T-helper 1 cell treated with Interleukin-12 subunit alpha and Interleukin-12 subunit beta and Interleukin-4 antibody, amounts not matched to agents 30 μg/mL and 1 μg/mL, for 36 hours (primary cell): Measurements from ENCODE around the gene PLPP7.
"Not testable (repeated sequence)": the region's sequence is repeated elsewhere in the genome, so short reads cannot be mapped to it uniquely, and the experiment has no call there.

ENCODE experiments used
- H3K27ac Mint-ChIP-seq: one replicate; pipeline ENCODE4 v1.8.0; 2021; ENCODE audit warnings: mild to moderate bottlenecking, mixed read lengths
- H3K27me3 Mint-ChIP-seq: one replicate; pipeline ENCODE4 v1.8.0; 2021; ENCODE audit warnings: low read depth, mixed read lengths
- H3K36me3 Mint-ChIP-seq: one replicate; pipeline ENCODE4 v1.8.0; 2021; ENCODE audit warnings: low read depth, mixed read lengths
- H3K4me1 Mint-ChIP-seq: one replicate; pipeline ENCODE4 v1.8.0; 2021; ENCODE audit warnings: low read depth, mixed read lengths
- H3K4me3 Mint-ChIP-seq: one replicate; pipeline ENCODE4 v1.8.0; 2021; ENCODE audit warnings: mild to moderate bottlenecking, moderate library complexity, mixed read lengths
- H3K9me3 Mint-ChIP-seq: one replicate; pipeline ENCODE4 v1.8.0; 2021; ENCODE audit warnings: mixed read lengths

Gene PLPP7

DNA sequence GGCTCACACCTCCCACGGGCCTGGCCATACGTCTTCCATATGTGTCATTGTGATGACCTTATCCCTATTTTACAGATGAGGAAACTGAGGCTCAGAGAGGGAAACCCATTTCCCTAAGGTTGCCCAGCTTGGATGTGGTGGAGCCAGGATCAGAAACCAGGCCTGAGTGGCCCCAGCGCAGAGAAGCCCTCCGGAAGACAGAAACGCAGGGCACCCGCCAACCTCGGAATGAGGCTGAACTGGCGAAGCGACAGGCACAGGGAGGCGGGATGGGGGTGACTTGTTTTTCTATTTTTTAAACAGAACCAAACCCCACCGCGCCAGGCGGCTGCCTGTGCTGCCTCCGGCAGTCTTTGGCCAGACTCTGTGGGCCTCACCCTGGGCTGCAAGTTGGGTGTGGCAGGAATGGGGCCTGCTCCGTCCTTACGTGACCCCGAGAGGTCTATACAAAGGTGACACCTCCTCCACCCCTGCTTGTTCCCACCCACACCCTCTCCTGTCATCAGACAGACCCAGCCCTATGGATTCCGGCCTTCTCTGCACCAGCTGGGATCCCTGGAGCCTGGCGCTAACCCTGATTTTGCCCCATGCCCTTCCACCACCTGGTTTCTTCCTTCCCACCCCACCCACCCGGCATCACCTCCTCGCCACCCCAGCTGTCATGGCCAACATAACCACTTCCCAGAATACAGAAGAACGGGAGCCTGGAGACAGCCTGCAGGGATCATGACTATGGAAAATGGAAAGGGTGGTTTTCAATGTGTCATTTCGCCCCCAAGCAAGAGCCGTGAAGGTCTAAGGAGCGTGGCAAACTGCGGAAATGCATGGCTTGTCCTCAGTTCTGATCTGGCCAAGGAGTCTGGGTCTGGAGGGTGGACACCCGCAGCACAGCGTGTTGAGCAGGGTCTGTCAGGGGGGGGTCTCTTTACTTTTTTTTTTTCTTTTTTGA is 23.6 kb downstream of the PLPP7 start:
- H3K4me1 Mint-ChIP-seq = peaks cover 6% of the 10 kb centered on the region
- H3K36me3 Mint-ChIP-seq = no peaks in the 10 kb centered on the region
- no peaks in the 10 kb centered on the region for H3K27me3 Mint-ChIP-seq
- H3K9me3 Mint-ChIP-seq = no peaks in the 10 kb centered on the region
- no peak overlapping the region for H3K4me3 Mint-ChIP-seq
- H3K27ac Mint-ChIP-seq = no peak overlapping the region

DNA sequence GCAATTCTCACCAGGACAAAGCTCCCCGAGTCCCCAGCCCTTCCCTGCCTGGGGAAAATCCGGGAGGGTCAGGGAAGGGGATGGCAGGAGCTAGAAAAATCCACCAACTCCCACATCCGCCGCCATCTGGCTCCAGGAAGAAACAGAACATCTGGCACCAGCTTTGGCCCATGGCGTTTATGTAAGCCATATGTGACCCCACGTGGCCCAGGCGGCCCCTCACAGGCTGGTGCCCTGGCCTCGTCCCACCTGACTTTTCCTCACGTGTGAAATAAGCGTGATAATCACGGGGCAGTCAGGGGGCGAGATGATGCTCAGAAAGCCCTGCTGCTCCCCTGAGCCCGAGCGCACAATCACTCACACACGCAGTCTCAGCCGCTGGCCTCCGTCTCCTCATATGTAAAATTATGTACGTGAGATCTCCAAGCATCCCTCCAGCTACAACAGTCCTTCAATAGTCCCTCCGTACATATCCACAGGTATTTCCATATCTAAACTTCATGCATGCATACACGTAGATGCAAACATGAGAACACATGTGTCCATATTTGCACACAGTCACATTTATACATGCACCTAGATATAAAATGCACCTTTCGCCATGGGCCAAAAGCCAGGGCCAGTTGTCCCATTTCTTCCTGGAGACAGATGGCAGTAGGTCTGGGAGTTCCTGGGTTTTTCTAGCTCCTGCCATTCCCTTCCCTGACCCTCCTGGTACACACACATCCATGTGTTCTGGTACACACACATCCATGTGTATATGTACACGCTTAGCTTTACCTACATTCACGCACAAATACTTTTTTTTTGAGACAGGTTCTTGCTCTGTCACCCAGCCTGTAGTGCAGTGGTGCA is 28.9 kb downstream of the PLPP7 start:
- Mint-ChIP-seq H3K9me3 (no peaks in the 10 kb centered on the region), H3K27ac (no peak overlapping the region), H3K4me3 (no peak overlapping the region), H3K4me1 (no peaks in the 10 kb centered on the region), H3K36me3 (no peaks in the 10 kb centered on the region), H3K27me3 (peaks cover 4% of the 10 kb centered on the region)

DNA sequence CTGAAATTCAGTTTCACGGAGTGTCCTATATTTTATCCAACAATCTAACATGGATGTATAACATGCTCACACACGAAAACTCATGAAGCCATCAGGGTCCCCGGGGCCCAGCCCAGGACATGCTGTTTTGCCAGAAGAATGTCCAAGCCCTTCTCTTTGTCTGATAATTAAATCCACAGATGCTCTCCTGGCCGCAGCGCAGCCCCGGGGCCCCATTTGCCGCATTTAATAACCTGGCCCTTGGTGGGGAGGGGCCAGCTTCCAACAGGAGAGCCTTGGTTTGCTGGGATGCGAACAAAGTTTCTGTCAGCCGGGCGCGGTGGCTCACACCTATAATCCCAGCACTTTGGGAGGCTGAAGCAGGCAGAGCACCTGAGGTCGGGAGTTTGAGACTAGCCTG is 30.0 kb downstream of the PLPP7 start:
- H3K4me1 Mint-ChIP-seq = no peaks in the 10 kb centered on the region
- peaks cover 4% of the 10 kb centered on the region for H3K27me3 Mint-ChIP-seq
- no peaks in the 10 kb centered on the region for H3K9me3 Mint-ChIP-seq
- H3K36me3 Mint-ChIP-seq = no peaks in the 10 kb centered on the region
- H3K4me3 Mint-ChIP-seq = no peak overlapping the region
- no peak overlapping the region for H3K27ac Mint-ChIP-seq

DNA sequence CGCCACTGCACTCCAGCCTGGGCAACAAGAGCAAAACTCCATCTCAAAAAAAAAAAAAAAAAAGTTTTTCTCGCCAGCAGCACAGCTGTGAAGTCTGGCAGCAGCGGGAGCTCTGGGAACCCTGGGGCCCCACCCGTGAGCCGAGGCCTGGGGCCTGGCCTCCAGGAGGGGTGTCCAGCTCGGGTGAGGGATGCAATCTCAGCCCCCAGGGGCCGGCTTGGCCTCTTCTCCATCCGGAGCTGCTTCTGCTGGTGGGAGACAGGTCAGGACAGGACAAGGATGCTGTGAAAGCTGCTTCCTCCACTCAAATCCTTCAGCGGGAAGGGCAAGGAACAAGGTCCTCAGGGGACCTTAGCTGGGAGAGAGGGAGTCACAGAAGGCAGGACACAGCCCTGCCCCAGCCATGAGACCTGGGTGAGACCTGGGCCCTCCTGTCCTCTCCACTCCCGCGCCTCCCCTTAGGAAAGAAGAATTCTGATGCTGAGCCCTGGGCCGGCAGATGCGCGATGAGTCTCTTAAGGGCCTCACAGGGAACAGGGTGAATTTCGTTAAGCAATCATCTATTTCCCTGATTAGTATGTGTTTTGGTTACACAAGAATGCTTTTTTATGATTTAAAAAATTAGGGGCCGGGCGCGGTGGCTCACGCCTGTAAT is 30.6 kb downstream of the PLPP7 start:
- Mint-ChIP-seq H3K4me1 (no peaks in the 10 kb centered on the region), H3K36me3 (no peaks in the 10 kb centered on the region)

DNA sequence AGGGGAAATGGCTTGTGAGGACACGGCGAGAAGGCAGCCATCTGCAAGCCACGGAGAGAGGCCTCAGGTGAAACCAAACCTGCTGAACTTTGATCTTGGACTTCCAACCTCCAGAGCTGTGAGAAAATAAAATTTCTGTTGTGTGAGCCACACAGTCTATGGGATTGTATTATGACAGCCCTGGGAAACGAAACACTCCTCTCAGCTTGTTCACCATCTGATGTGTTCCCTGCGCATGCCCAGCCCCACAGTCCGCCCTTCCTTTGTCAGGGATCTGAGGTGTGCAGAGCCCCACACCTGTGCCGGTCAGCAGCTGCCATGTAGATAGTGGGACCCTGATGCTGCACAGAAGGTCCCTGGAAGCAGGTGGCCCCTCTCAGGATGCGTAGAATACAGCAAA is 34.1 kb downstream of the PLPP7 start:
- no peaks in the 10 kb centered on the region for H3K9me3 Mint-ChIP-seq
- no peaks in the 10 kb centered on the region for H3K4me1 Mint-ChIP-seq
- peaks cover under 1% of the 10 kb centered on the region for H3K27me3 Mint-ChIP-seq
- H3K36me3 Mint-ChIP-seq = no peaks in the 10 kb centered on the region
- H3K4me3 Mint-ChIP-seq = no peak overlapping the region
- no peak overlapping the region for H3K27ac Mint-ChIP-seq

More for the DNA sequence above, 30.6 kb downstream of the PLPP7 start:
- no peak overlapping the region for H3K27ac Mint-ChIP-seq
- no peaks in the 10 kb centered on the region for H3K9me3 Mint-ChIP-seq
- no peak overlapping the region for H3K4me3 Mint-ChIP-seq
- H3K27me3 Mint-ChIP-seq = peaks cover 4% of the 10 kb centered on the region

DNA sequence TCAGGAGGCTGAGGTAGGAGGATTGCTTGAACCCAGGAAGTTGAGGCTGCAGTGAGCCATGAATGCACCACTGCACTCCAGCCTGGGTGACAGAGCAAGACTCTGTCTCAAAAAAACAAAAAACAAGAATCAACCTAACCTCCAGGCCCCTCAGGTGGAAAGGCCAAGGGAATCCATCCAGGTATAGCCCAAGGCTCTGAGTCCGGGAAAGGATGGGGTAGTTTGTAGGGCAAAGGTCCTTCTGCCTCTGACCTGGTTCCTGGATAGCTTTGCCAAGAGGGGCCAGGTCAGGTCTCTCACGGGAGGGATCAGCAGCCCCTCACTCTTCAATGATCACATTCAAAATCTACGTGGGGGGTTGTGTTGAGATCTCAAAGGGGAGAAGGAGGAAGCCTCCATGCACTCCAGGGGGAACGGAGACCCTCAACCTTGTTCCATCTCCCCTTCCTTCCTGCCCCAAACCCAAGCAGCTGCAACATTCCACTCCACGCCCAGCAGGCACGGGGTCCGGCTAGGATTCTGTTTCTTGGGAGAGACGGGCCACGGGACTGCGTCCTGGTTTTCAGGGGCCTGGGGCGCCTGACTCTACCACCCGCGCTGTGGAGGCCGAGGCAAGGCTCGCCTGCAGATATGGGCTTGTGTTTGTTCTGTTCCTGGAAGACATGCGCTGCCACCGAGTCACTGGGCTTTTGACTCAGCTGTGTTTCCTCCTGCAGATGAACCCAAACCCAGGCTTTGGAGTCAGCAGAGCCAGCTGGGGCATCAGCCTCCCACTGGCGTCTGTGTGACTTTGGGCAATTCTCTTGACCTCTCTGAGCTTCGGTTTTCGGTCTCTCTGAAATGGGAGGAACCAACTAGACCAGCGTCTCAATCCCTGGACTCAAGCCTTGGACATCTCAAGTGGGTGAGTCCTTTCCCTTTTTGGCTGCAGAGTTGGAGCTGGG is 35.5 kb downstream of the PLPP7 start:
- Mint-ChIP-seq H3K27me3 (no peaks in the 10 kb centered on the region), H3K9me3 (no peaks in the 10 kb centered on the region), H3K36me3 (no peaks in the 10 kb centered on the region), H3K27ac (no peak overlapping the region), H3K4me3 (no peak overlapping the region), H3K4me1 (no peaks in the 10 kb centered on the region)

DNA sequence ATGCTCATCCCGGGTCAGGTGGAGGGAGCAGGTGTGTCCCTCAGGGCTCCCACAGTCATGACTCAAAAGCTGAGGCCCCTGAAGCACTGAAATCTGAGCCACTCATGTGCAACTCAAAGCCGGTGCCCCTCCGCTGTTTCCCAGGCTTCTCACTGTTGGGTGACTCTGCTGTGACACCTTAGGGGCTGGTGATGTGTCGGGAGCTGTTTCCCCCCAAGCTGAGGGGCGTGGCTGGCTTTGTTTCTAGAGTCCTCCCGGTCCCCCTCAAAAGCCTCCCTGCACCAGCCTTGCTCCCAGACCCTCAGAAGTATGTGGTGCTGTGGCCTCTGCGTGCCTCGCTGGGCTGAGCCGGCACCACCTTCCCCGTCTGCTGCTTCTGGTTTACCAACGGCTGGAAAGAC is 39.7 kb downstream of the PLPP7 start:
- no peaks in the 10 kb centered on the region for H3K4me1 Mint-ChIP-seq
- no peak overlapping the region for H3K4me3 Mint-ChIP-seq
- H3K27me3 Mint-ChIP-seq = no peaks in the 10 kb centered on the region
- no peaks in the 10 kb centered on the region for H3K9me3 Mint-ChIP-seq
- H3K36me3 Mint-ChIP-seq = no peaks in the 10 kb centered on the region
- H3K27ac Mint-ChIP-seq = no peak overlapping the region

DNA sequence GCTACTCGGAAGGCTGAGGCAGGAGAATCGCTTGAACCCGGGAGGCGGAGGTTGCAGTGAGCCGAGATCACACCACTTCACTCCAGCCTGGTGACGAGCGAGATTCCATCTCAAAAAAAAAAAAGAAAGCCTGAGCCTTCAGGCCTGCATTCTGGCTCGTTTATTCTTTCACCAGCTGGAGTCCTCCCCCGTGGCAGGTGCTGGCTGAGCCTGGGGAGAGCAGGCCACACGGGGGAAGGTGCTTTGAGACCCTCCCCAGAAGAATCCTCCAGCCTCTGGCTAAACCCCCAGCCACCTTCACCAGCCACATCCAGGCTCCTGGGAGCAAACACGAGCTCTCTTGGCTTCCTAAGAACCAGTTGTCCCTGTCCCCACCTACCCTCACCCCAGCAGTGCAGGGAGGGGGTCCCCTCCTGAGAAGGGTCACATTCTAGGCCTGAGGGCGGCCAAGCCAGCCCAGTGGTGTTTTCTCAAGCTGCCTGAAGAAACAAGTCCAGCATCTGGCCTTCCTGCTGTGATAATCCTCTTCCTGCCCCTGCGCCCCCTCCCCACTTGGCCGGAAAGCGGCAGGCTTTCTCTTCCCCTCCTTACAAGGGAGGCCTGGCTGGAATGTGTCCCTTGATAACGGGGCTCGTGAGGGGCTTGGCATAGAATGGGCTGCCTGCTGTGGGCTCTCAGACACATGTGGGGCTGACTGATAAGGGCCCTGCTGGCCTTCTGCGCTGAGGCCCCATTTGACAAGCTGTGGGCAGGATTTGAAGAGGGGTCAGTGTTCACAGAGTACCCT is 41.5 kb downstream of the PLPP7 start:
- H3K27ac Mint-ChIP-seq = no peak overlapping the region
- H3K9me3 Mint-ChIP-seq = no peaks in the 10 kb centered on the region
- no peak overlapping the region for H3K4me3 Mint-ChIP-seq
- H3K27me3 Mint-ChIP-seq = no peaks in the 10 kb centered on the region
- H3K36me3 Mint-ChIP-seq = no peaks in the 10 kb centered on the region
- H3K4me1 Mint-ChIP-seq = no peaks in the 10 kb centered on the region

DNA sequence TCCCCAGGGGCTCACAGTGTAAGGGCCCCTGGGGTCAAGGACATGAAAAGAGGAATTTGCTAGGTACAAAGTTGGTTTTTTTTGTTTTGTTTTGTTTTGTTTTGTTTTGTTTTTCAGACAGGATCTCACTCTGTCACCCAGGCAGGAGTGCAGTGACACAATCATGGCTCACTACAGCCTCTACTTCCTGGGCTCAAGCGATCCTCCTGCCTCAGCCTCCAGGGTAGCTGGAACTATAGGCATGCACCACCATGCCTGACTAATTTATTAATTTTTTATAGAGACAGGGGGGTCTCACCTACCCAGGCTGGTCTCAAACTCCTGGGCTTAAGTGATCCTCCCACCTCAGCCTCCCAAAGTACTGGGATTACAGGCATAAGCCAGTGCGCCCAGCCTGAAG is 42.5 kb downstream of the PLPP7 start:
- not testable (repeated sequence) for H3K36me3 Mint-ChIP-seq, H3K4me3 Mint-ChIP-seq, H3K27me3 Mint-ChIP-seq, H3K9me3 Mint-ChIP-seq, H3K4me1 Mint-ChIP-seq, H3K27ac Mint-ChIP-seq

DNA sequence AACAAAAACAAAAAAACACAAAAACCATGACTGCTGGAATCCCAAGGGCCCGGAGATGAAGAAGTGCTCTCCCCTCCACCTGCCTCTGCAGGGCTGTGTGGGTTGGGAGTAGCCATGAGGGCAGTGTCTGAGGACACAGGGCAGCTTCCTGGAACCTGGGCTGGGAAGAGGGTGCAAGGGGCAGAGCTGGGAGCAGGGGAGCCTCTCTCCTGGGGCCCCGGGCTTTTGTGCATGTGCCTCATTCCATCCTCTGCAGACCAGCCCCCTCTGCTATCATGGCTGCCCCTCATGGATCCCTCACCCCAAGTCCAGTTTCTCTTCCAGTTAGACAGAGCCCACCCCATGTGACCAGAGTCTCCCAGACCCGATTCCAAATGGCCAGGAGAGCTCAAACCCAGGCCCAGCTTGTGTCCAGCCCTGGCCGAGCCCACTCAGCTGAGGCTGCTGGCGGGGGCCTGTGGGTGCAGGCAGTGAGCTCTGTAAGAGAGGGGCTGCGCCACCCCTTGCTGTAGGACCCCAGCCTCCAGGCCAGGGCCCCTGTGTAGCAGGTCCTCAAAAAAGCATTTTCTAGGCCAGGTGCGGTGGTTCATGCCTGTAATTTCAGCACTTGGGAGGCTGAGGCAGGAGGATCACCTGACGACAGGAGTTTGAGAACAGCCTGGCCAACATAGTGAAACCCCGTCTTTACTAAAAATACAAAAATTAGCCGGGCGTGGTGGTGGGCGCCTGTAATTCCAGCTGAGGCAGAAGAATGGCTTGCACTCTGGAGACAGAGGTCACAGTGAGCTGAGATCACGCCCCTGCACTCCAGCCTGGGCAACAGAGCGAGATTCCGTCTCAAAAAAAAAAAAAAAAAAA is 44.5 kb downstream of the PLPP7 start:
- H3K4me1 Mint-ChIP-seq = peaks cover 3% of the 10 kb centered on the region
- H3K27ac Mint-ChIP-seq = no peak overlapping the region
- H3K27me3 Mint-ChIP-seq = no peaks in the 10 kb centered on the region
- H3K9me3 Mint-ChIP-seq = no peaks in the 10 kb centered on the region
- H3K36me3 Mint-ChIP-seq = no peaks in the 10 kb centered on the region
- no peak overlapping the region for H3K4me3 Mint-ChIP-seq

DNA sequence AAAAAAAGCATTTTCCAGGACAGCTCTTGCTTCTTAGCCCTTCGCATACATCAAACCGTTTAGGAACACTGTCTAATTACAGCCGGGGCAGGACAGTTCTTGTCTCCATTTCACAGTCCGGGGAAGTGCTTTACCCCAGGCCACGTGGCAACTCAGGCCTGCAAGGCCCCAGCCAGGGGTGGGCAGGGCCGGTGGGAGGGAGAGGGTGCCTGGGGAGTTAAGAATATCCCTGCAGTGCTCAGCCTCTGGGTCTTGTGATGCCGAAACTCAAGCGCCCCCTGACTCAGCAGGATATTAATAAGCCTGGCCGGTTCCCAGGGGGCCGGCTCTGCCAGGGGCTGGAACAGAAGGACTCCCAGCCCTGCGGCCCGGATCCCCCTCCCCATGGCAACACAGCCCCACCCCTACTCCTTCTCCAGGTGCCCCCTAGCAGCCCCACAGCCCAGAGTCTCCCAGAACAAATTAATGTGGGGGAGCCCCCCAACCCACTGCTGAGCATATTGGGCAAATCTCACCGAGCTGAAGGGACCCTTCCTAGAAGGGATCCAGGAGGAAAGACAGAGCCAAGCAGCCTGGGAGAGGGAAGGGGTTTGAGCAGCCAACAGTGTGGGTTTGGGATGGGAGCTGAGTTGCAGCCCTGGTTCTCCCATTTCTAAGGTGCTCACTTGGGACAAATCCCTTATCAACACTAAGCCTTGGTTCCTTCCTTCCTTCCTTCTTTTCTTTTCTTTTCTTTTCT is 45.3 kb downstream of the PLPP7 start:
- H3K4me1 Mint-ChIP-seq = peaks cover 3% of the 10 kb centered on the region
- H3K27ac Mint-ChIP-seq = no peak overlapping the region
- H3K27me3 Mint-ChIP-seq = peaks cover 5% of the 10 kb centered on the region
- no peaks in the 10 kb centered on the region for H3K9me3 Mint-ChIP-seq
- H3K36me3 Mint-ChIP-seq = no peaks in the 10 kb centered on the region
- H3K4me3 Mint-ChIP-seq = no peak overlapping the region

DNA sequence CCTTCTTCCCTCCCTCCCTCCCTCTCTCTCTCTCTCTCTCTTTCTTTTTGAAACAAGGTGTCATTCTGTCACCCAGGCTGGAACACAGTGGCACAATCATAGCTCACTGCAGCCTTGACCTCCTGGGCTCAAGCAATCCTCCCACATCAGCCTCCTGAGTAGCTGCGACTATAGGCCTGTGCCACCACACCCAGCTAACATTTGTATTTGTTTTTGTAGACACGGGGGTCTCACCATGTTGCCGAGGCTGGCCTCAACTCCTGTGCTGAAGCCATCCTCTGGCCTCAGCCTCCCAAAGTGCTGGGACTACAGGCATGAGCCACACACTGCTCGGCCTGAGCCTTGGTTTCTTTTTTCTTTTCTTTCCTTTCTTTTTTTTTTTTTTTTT is 45.8 kb downstream of the PLPP7 start:
- no peaks in the 10 kb centered on the region for H3K9me3 Mint-ChIP-seq
- no peak overlapping the region for H3K4me3 Mint-ChIP-seq
- peaks cover 3% of the 10 kb centered on the region for H3K4me1 Mint-ChIP-seq
- H3K27me3 Mint-ChIP-seq = peaks cover 8% of the 10 kb centered on the region
- no peak overlapping the region for H3K27ac Mint-ChIP-seq
- no peaks in the 10 kb centered on the region for H3K36me3 Mint-ChIP-seq
